HFF-Myc (cell line): ENCODE results near the gene NCAPG2.
"Not testable (repeated sequence)": the region's sequence is repeated elsewhere in the genome, so short reads cannot be mapped to it uniquely, and the experiment has no call there.

Source experiments
- DNase-seq: peaks from one replicate; pipeline ENCODE4 v3.0.0-alpha.2; 2011; ENCODE audit warnings: low read depth; ENCODE audit errors: extremely low read depth
- H3K4me3 ChIP-seq: replicated peaks from 2 replicates; pipeline ENCODE4 v1.5.1; 2011; ENCODE audit warnings: low read depth, mild to moderate bottlenecking, control low read depth, low read length
- TF ChIP-seq, protein P1 (sequence below): IDR thresholded peaks from 2 replicates; pipeline ENCODE4 v1.5.1; 2012; ENCODE audit warnings: mild to moderate bottlenecking, low read depth, low read length, control low read depth; ENCODE audit errors: missing control alignments

NCAPG2 gene

DNA sequence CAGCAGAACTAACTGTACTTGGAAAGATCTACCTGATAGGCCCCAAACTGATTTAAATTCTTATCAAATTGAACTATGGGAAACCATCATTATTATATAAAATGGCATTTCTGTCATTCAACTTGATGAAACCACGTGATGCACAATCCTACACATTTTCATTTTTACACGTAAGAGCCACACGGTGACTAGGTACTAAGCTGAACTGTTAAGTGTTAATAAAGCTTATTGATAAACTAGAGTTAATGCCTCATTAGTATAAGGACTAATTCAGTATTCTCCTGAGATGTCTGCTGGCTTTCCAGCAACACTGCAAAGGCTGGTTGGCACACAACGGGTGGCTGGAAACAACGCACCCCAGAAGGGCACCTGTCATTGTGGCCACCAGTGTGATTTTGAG lies 4.6 kb downstream of the NCAPG2 start:
- no peak for DNase-seq
- TF ChIP-seq, protein P1, sequence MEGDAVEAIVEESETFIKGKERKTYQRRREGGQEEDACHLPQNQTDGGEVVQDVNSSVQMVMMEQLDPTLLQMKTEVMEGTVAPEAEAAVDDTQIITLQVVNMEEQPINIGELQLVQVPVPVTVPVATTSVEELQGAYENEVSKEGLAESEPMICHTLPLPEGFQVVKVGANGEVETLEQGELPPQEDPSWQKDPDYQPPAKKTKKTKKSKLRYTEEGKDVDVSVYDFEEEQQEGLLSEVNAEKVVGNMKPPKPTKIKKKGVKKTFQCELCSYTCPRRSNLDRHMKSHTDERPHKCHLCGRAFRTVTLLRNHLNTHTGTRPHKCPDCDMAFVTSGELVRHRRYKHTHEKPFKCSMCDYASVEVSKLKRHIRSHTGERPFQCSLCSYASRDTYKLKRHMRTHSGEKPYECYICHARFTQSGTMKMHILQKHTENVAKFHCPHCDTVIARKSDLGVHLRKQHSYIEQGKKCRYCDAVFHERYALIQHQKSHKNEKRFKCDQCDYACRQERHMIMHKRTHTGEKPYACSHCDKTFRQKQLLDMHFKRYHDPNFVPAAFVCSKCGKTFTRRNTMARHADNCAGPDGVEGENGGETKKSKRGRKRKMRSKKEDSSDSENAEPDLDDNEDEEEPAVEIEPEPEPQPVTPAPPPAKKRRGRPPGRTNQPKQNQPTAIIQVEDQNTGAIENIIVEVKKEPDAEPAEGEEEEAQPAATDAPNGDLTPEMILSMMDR: no peak
- no peak overlapping the region for H3K4me3 ChIP-seq

DNA sequence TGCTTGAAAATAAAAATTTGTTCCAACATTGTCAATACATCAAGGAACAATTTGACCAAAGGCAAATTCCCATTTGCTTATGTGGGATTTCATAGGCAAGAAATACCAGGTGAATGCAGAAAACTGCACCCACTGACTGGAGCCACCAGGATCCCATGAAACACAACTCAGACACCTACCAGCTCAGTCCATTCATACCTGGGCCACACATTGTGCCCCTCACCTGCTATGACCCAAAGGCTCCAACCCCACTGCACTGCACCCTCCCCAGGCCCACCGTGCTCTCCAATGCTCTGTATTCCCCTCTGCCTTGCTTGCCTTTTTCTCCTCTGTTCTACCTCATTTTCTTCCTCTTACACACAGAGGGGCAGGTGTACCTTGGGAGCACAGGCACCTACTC lies 5.3 kb downstream of the NCAPG2 start:
- TF ChIP-seq, protein P1: no peak
- H3K4me3 ChIP-seq: no peak overlapping the region
- DNase-seq: no peak

DNA sequence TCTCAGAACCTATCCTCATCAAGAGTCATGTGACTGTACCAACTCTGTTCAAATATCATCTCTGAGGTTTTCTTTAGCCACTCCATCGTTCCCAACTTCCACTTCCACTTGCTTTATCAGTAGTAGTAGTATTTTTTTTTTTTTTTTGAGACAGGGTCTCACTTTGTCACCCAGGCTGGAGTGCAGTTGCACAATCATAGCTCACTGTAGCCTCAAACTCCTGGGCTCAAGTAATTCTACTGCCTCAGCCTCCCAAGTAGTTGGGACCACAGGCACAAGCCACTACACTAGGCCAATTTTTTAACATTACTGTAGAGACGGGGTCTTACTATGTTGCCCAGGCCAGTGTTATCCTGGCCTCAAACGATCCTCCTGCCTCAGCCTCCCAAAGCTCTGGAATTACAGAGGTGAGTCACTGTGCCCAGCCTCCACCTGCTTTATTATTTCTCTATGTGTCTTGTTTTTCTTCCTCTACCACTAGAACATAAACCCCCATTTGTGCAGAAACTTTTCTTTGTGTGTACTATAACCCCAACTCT lies 5.9 kb downstream of the NCAPG2 start:
- TF ChIP-seq, protein P1: no peak
- DNase-seq: no peak
- no peak overlapping the region for H3K4me3 ChIP-seq

DNA sequence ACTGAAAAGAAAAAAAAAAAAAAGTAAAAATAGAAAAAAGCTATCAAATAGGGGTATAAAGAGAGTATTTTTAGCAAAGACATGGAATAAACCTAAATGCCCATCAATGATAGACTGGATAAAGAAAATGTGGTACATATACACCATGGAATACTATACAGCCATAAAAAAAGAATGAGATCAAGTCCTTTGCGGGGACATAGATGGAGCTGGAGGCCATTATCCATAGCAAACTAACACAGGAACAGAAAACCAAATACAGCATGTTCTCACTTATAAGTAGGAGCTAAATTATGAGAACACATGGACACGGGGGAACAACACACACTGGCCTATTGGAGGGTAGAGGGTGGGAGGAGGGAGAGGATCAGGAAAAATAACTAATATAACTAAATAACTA lies 7.0 kb downstream of the NCAPG2 start:
- not testable (repeated sequence) for DNase-seq, H3K4me3 ChIP-seq

DNA sequence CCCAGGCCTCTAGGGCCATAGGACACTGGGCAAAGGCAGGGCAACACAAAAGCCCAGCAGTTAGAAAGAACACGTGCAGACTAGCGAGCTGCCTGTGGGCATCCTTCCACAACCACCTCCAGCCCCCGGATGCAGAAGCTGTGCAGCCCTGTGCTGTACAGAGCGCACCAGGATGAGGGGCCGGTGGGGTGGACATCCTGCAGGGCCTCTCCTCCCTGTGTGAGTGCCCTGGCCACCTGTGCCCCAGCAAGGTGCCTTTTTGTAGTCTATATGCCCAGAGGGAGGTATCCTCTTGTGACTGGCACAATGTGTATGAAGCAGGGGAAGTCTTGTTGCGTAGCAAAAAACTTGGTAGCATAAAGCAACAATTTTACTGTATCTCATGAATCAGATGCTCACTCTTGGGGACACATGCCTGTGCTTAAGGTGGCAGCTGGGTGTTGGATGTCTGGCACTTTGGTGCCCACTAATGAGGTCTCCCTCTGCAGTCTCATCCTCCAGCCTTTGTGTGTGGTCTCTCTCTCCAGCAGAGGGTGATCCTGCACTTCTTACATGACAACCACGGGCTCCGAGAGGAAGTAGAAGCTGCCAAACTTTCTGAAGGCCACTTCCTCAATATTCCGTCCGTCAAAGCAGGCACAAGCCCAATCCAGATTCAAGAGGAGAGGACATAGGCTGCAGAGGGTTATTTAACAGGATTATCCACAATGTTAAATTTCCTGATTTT lies 8.7 kb downstream of the NCAPG2 start:
- peak; percentile 36 for DNase-seq
- TF ChIP-seq, protein P1: peak; percentile 55
- no peak overlapping the region for H3K4me3 ChIP-seq

DNA sequence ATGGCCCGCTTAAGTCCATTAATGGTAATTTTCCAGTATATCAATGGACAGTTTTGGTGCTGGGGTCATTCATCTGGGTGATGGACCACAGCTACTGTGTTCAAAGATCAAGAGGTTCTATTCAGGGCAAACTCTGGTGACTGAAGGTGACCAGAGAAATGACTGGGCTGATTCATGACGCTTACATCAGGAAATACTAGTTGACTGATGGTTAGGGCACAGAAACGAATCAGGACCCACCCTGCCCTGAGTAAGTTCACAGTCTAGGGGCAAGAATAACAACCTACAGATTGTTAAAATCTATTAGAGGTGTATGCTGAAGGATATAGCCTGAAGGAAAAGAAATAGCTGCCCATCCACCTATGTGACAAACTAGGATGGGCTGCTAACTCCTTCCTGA lies 9.5 kb downstream of the NCAPG2 start:
- TF ChIP-seq, protein P1: no peak
- DNase-seq: no peak
- no peak overlapping the region for H3K4me3 ChIP-seq

DNA sequence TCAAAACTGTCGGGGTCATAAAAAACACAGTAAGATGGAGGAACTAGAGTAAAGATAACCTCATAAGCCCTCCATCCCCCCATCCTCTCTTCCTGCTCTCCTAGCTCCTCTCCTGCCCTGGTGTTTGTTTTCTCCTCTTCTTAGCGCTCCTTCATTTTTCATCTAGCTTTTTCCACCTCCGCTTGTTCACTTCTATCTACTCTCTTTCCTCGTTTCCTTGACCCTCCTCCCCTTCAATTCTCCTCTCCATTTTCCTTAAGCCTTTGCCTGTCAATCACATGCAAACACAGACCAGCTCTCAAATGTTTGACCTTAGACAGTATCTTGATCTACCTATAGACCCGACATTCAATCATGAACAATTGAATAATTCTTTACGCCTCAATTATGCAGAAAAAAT lies 10.0 kb downstream of the NCAPG2 start:
- TF ChIP-seq, protein P1: no peak
- no peak for DNase-seq
- H3K4me3 ChIP-seq: no peak overlapping the region
